ENCODE measurements around the gene PRIMA1. TPM values are rescaled to one million over a fixed set of nuclear protein-coding genes. Genes with fewer than 3 reads are reported as not detected.

PRIMA1 gene
- total and polyA plus RNA-seq, 2 donors (not counting 1 experiment from before 2014, with no cell fraction given) = not detected

DNA sequence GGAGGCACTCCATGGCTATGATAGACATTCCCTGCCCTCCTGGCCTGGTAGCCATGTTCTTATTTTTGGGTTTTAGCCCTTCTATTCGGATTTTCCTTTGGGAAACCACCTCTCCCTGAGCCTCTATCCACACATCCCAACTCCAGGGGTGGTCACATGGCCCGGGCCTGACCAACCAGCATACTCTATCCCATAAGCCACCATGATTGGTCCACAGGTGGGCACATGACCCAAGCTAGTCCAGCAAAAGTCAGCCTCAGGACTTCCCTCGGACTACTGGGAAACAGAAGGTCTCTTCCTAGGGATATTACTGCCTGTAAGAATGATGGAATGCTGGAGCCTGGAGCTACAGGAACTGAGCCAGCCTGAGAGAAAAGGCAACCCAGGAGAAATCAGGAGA, 12.5 kb downstream of the PRIMA1 start:
- intact Hi-C loops (cut with micrococcal nuclease) = no loop called here
- CTCF ChIA-PET = no interaction called here
- H2AFZ ChIP-seq (ENCODE audit: insufficient read depth, low read depth, low read length, poor library complexity, severe bottlenecking) = no peak overlapping the region

GRCh38 chr14:93775158-93775557, 13.1 kb downstream of the PRIMA1 start:
- Mint-ChIP-seq H3K27me3 (peaks cover 8% of the 10 kb centered on the region), H3K27ac (no peak overlapping the region), H3K9me3 (ENCODE audit: insufficient read depth) (no peaks in the 10 kb centered on the region), H3K4me1 (no peaks in the 10 kb centered on the region), H3K4me3 (no peak overlapping the region)
- Histone ChIP-seq H4K20me1 (ENCODE audit: control insufficient read depth, insufficient read depth, low read length, poor library complexity, severe bottlenecking) (no peaks in the 10 kb centered on the region), H3K9me3 (ENCODE audit: control extremely low read depth in 1 of 3, control insufficient read depth in 2 of 3, insufficient read depth in 1 of 3, low read length in 2 of 3) (peaks cover 0 to 15% (median 3%) of the 10 kb centered on the region in 3 donors), H3K4me2 (replicated peaks; ENCODE audit: low read depth, low read length, poor library complexity, severe bottlenecking) (no peak overlapping the region), H3K36me3 (replicated peaks in 1 of 2; ENCODE audit: control extremely low read depth in 1 of 2, control insufficient read depth in 1 of 2, extremely low read depth in 1 of 2, insufficient read depth in 2 of 2, low read length in 1 of 2) (no peaks in the 10 kb centered on the region), H3K4me1 (ENCODE audit: control insufficient read depth in 2 of 2, insufficient read depth in 2 of 2, low read length in 2 of 2) (no peaks in the 10 kb centered on the region), H3K27ac (ENCODE audit: low read length in 2 of 2) (no peak overlapping the region), H3K79me2 (ENCODE audit: control insufficient read depth, insufficient read depth, low read length) (no peaks in the 10 kb centered on the region), H2AFZ (ENCODE audit: insufficient read depth, low read depth, low read length, poor library complexity, severe bottlenecking) (no peak overlapping the region), H3K9ac (ENCODE audit: low read length) (no peak overlapping the region), H3K27me3 (replicated peaks in 1 of 4; ENCODE audit: control extremely low read depth in 1 of 4, control insufficient read depth in 3 of 4, insufficient read depth in 4 of 4, low read length in 3 of 4) (no peaks in the 10 kb centered on the region), H3K4me3 (ENCODE audit: control extremely low read depth in 1 of 5, extremely low read depth in 1 of 5, insufficient read depth in 1 of 5, low read depth in 2 of 5, low read length in 4 of 5) (no peak overlapping the region)
- ATAC-seq (ENCODE audit: low read depth) = no peak
- intact Hi-C loops (cut with micrococcal nuclease) = no loop called here
- ChIA-PET POLR2A (no interaction called here), CTCF (no interaction called here)
- no peak for TF ChIP-seq EZH2 (IDR thresholded peaks at IDR 0.05; ENCODE audit: borderline replicate concordance, insufficient read depth, low read depth, low read length, poor library complexity, severe bottlenecking)
- no peak for TF ChIP-seq CTCF (IDR thresholded peaks at IDR 0.05)
- no peak for DNase-seq
- WGBS (ENCODE audit: insufficient coverage) = 86% methylated on average over 2 of the region's 2 CpGs

More for the DNA sequence above, 12.5 kb downstream of the PRIMA1 start:
- H3K9me3 ChIP-seq (ENCODE audit: control extremely low read depth in 1 of 3, control insufficient read depth in 2 of 3, insufficient read depth in 1 of 3, low read length in 2 of 3) = peaks cover 0 to 15% (median 3%) of the 10 kb centered on the region in 3 donors
- no peak overlapping the region for H3K27ac ChIP-seq (ENCODE audit: low read length in 2 of 2)
- Mint-ChIP-seq H3K27me3 (peaks cover 8% of the 10 kb centered on the region), H3K9me3 (ENCODE audit: insufficient read depth) (no peaks in the 10 kb centered on the region), H3K4me3 (no peak overlapping the region), H3K4me1 (no peaks in the 10 kb centered on the region), H3K27ac (no peak overlapping the region)
- no peaks in the 10 kb centered on the region for H3K4me1 ChIP-seq (ENCODE audit: control insufficient read depth in 2 of 2, insufficient read depth in 2 of 2, low read length in 2 of 2)
- no peak overlapping the region for H3K9ac ChIP-seq (ENCODE audit: low read length)
- H3K36me3 ChIP-seq (replicated peaks in 1 of 2; ENCODE audit: control extremely low read depth in 1 of 2, control insufficient read depth in 1 of 2, extremely low read depth in 1 of 2, insufficient read depth in 2 of 2, low read length in 1 of 2) = no peaks in the 10 kb centered on the region
- POLR2A ChIA-PET = no interaction called here
- ATAC-seq (ENCODE audit: low read depth) = no peak
- H3K4me3 ChIP-seq (ENCODE audit: control extremely low read depth in 1 of 5, extremely low read depth in 1 of 5, insufficient read depth in 1 of 5, low read depth in 2 of 5, low read length in 4 of 5) = no peak overlapping the region
- DNase-seq = no peak
- TF ChIP-seq CTCF (IDR thresholded peaks at IDR 0.05) (no peak), EZH2 (IDR thresholded peaks at IDR 0.05; ENCODE audit: borderline replicate concordance, insufficient read depth, low read depth, low read length, poor library complexity, severe bottlenecking) (no peak)
- H4K20me1 ChIP-seq (ENCODE audit: control insufficient read depth, insufficient read depth, low read length, poor library complexity, severe bottlenecking) = no peaks in the 10 kb centered on the region
- no peaks in the 10 kb centered on the region for H3K27me3 ChIP-seq (replicated peaks in 1 of 4; ENCODE audit: control extremely low read depth in 1 of 4, control insufficient read depth in 3 of 4, insufficient read depth in 4 of 4, low read length in 3 of 4)
- no peak overlapping the region for H3K4me2 ChIP-seq (replicated peaks; ENCODE audit: low read depth, low read length, poor library complexity, severe bottlenecking)
- WGBS (ENCODE audit: insufficient coverage) = 79% methylated on average over 2 of the region's 3 CpGs
- H3K79me2 ChIP-seq (ENCODE audit: control insufficient read depth, insufficient read depth, low read length) = no peaks in the 10 kb centered on the region
